ENCODE data around the gene FUT3.

Gene FUT3

GRCh38 chr19:5804516-5805461 is 46.5 kb downstream of the FUT3 start, which contains the start of gene NRTN:
Gene NRTN, plus strand, starts transcription at chr19:5805067. Its CDS starts 19,099 bp downstream, at chr19:5824166.
- H3K9ac ChIP-seq (ENCODE audit: low read length) = no peak within 1 kb of the TSS

GRCh38 chr19:5803752-5804515 is 47.3 kb downstream of the FUT3 start:
- Histone ChIP-seq H3K4me3 (ENCODE audit: low read length) (peak overlapping the region; percentile 69), H3K36me3 (ENCODE audit: control insufficient read depth, insufficient read depth, low read length, severe bottlenecking) (no peaks in the 10 kb centered on the region), H3K4me1 (ENCODE audit: control insufficient read depth, insufficient read depth, low read length) (peaks cover 23% of the 10 kb centered on the region), H3K9ac (ENCODE audit: low read length) (peak overlapping the region; percentile 33), H3K9me3 (ENCODE audit: control insufficient read depth, low read length) (no peaks in the 10 kb centered on the region), H3K27me3 (replicated peaks; ENCODE audit: control insufficient read depth, insufficient read depth, low read length) (peaks cover 20% of the 10 kb centered on the region)
- DNase-seq (ENCODE audit: low read depth) = peak; percentile 93

More at GRCh38 chr19:5804516-5805461, 46.5 kb downstream of the FUT3 start, which contains the start of gene NRTN:
- Histone ChIP-seq H3K4me1 (ENCODE audit: control insufficient read depth, insufficient read depth, low read length) (peaks cover 23% of the 10 kb centered on the region), H3K27me3 (replicated peaks; ENCODE audit: control insufficient read depth, insufficient read depth, low read length) (peaks cover 20% of the 10 kb centered on the region), H3K4me3 (ENCODE audit: low read length) (peak within 1 kb of the TSS; percentile 69), H3K9me3 (ENCODE audit: control insufficient read depth, low read length) (no peaks in the 10 kb centered on the region), H3K36me3 (ENCODE audit: control insufficient read depth, insufficient read depth, low read length, severe bottlenecking) (no peaks in the 10 kb centered on the region)
- peak; percentile 8 for DNase-seq (ENCODE audit: low read depth)

GRCh38 chr19:5803441-5803751 is 47.9 kb downstream of the FUT3 start:
- peaks cover 20% of the 10 kb centered on the region for H3K27me3 ChIP-seq (replicated peaks; ENCODE audit: control insufficient read depth, insufficient read depth, low read length)
- peak overlapping the region; percentile 69 for H3K4me3 ChIP-seq (ENCODE audit: low read length)
- H3K9me3 ChIP-seq (ENCODE audit: control insufficient read depth, low read length) = no peaks in the 10 kb centered on the region
- DNase-seq (ENCODE audit: low read depth) = no peak
- peaks cover 23% of the 10 kb centered on the region for H3K4me1 ChIP-seq (ENCODE audit: control insufficient read depth, insufficient read depth, low read length)
- H3K9ac ChIP-seq (ENCODE audit: low read length) = peak overlapping the region; percentile 33
- no peaks in the 10 kb centered on the region for H3K36me3 ChIP-seq (ENCODE audit: control insufficient read depth, insufficient read depth, low read length, severe bottlenecking)

- Histone ChIP-seq H3K9ac (ENCODE audit: low read length) (no peak overlapping the region), H3K36me3 (ENCODE audit: control insufficient read depth, insufficient read depth, low read length, severe bottlenecking) (no peaks in the 10 kb centered on the region), H3K4me3 (ENCODE audit: low read length) (no peak overlapping the region), H3K27me3 (replicated peaks; ENCODE audit: control insufficient read depth, insufficient read depth, low read length) (peaks cover 12% of the 10 kb centered on the region), H3K4me1 (ENCODE audit: control insufficient read depth, insufficient read depth, low read length) (peaks cover 23% of the 10 kb centered on the region), H3K9me3 (ENCODE audit: control insufficient read depth, low read length) (no peaks in the 10 kb centered on the region)
- DNase-seq (ENCODE audit: low read depth) = peak; percentile 19
Observed at GRCh38 chr19:5801796-5802619, 49.2 kb downstream of the FUT3 start.

GRCh38 chr19:5800361-5801270 is 50.6 kb downstream of the FUT3 start:
- Histone ChIP-seq H3K9ac (ENCODE audit: low read length) (no peak overlapping the region), H3K9me3 (ENCODE audit: control insufficient read depth, low read length) (no peaks in the 10 kb centered on the region), H3K36me3 (ENCODE audit: control insufficient read depth, insufficient read depth, low read length, severe bottlenecking) (no peaks in the 10 kb centered on the region), H3K4me1 (ENCODE audit: control insufficient read depth, insufficient read depth, low read length) (peaks cover 23% of the 10 kb centered on the region), H3K4me3 (ENCODE audit: low read length) (no peak overlapping the region), H3K27me3 (replicated peaks; ENCODE audit: control insufficient read depth, insufficient read depth, low read length) (no peaks in the 10 kb centered on the region)
- DNase-seq (ENCODE audit: low read depth) = no peak

- Histone ChIP-seq H3K4me1 (ENCODE audit: control insufficient read depth, insufficient read depth, low read length) (peaks cover 23% of the 10 kb centered on the region), H3K9ac (ENCODE audit: low read length) (no peak overlapping the region), H3K9me3 (ENCODE audit: control insufficient read depth, low read length) (no peaks in the 10 kb centered on the region), H3K36me3 (ENCODE audit: control insufficient read depth, insufficient read depth, low read length, severe bottlenecking) (no peaks in the 10 kb centered on the region), H3K27me3 (replicated peaks; ENCODE audit: control insufficient read depth, insufficient read depth, low read length) (no peaks in the 10 kb centered on the region), H3K4me3 (ENCODE audit: low read length) (no peak overlapping the region)
- no peak for DNase-seq (ENCODE audit: low read depth)
Observed at GRCh38 chr19:5799247-5800241, 51.7 kb downstream of the FUT3 start.

GRCh38 chr19:5798244-5798643 is 53.0 kb downstream of the FUT3 start:
- Histone ChIP-seq H3K36me3 (ENCODE audit: control insufficient read depth, insufficient read depth, low read length, severe bottlenecking) (no peaks in the 10 kb centered on the region), H3K4me1 (ENCODE audit: control insufficient read depth, insufficient read depth, low read length) (peaks cover 16% of the 10 kb centered on the region), H3K4me3 (ENCODE audit: low read length) (no peak overlapping the region), H3K27me3 (replicated peaks; ENCODE audit: control insufficient read depth, insufficient read depth, low read length) (no peaks in the 10 kb centered on the region), H3K9me3 (ENCODE audit: control insufficient read depth, low read length) (no peaks in the 10 kb centered on the region), H3K9ac (ENCODE audit: low read length) (no peak overlapping the region)
- no peak for DNase-seq (ENCODE audit: low read depth)

GRCh38 chr19:5795382-5795919 is 55.8 kb downstream of the FUT3 start:
- no peak for DNase-seq (ENCODE audit: low read depth)
- no peaks in the 10 kb centered on the region for H3K9me3 ChIP-seq (ENCODE audit: control insufficient read depth, low read length)
- no peak overlapping the region for H3K4me3 ChIP-seq (ENCODE audit: low read length)
- no peaks in the 10 kb centered on the region for H3K36me3 ChIP-seq (ENCODE audit: control insufficient read depth, insufficient read depth, low read length, severe bottlenecking)
- H3K27me3 ChIP-seq (replicated peaks; ENCODE audit: control insufficient read depth, insufficient read depth, low read length) = no peaks in the 10 kb centered on the region
- H3K4me1 ChIP-seq (ENCODE audit: control insufficient read depth, insufficient read depth, low read length) = peaks cover 6% of the 10 kb centered on the region
- no peak overlapping the region for H3K9ac ChIP-seq (ENCODE audit: low read length)

GRCh38 chr19:5793188-5793587 is 58.1 kb downstream of the FUT3 start:
- H3K27me3 ChIP-seq (replicated peaks; ENCODE audit: control insufficient read depth, insufficient read depth, low read length) = no peaks in the 10 kb centered on the region
- no peaks in the 10 kb centered on the region for H3K9me3 ChIP-seq (ENCODE audit: control insufficient read depth, low read length)

More at GRCh38 chr19:5793188-5793587, 58.1 kb downstream of the FUT3 start:
- Histone ChIP-seq H3K4me3 (ENCODE audit: low read length) (no peak overlapping the region), H3K9ac (ENCODE audit: low read length) (no peak overlapping the region), H3K4me1 (ENCODE audit: control insufficient read depth, insufficient read depth, low read length) (peaks cover 8% of the 10 kb centered on the region), H3K36me3 (ENCODE audit: control insufficient read depth, insufficient read depth, low read length, severe bottlenecking) (peaks cover 20% of the 10 kb centered on the region)
- DNase-seq (ENCODE audit: low read depth) = no peak

All from adipocyte (in vitro differentiated cells).